NCI-H146 treated with DMSO at 0.1 percent for 48 hours (cell line): ENCODE results near the gene DCLK3.
A peak's percentile ranks its signal among the peaks of the same experiment; 100 is the strongest.

Source experiments
- DNase-seq: peaks from one replicate; lab custom pipeline; 2025; ENCODE audit not compliant: unreplicated experiment; lab: John Stamatoyannopoulos, UW

The DCLK3 gene

GRCh38 chr3:36709826-36710365 is 54.5 kb downstream of the DCLK3 start:
- no peak for DNase-seq

- DNase-seq: no peak
These were observed 55.1 kb downstream of the DCLK3 start for GRCh38 chr3:36709281-36709680.

- no peak for DNase-seq
These were observed 56.5 kb downstream of the DCLK3 start for GRCh38 chr3:36707623-36708409.

- no peak for DNase-seq
These were observed 59.3 kb downstream of the DCLK3 start for GRCh38 chr3:36705015-36705414.

GRCh38 chr3:36704280-36704679 is 60.1 kb downstream of the DCLK3 start:
- DNase-seq: no peak

GRCh38 chr3:36701249-36701572 is 63.1 kb downstream of the DCLK3 start:
- no peak for DNase-seq

- peak; percentile 8 for DNase-seq
These were observed 63.7 kb downstream of the DCLK3 start for GRCh38 chr3:36700537-36701248.

GRCh38 chr3:36698314-36698713 is 66.0 kb downstream of the DCLK3 start:
- DNase-seq: no peak

GRCh38 chr3:36697229-36698001 is 66.9 kb downstream of the DCLK3 start:
- no peak for DNase-seq

GRCh38 chr3:36696799-36697198 is 67.6 kb downstream of the DCLK3 start:
- DNase-seq: no peak

GRCh38 chr3:36695769-36696137 is 68.6 kb downstream of the DCLK3 start:
- DNase-seq: no peak

GRCh38 chr3:36695113-36695768 is 69.1 kb downstream of the DCLK3 start:
- no peak for DNase-seq

- DNase-seq: no peak
These were observed 70.7 kb downstream of the DCLK3 start for GRCh38 chr3:36693670-36694069.

GRCh38 chr3:36689560-36689959 is 74.8 kb downstream of the DCLK3 start:
- no peak for DNase-seq

GRCh38 chr3:36688815-36689214 is 75.5 kb downstream of the DCLK3 start:
- DNase-seq: no peak

- DNase-seq: no peak
These were observed 77.8 kb downstream of the DCLK3 start for GRCh38 chr3:36686516-36686915.

- no peak for DNase-seq
These were observed 82.5 kb downstream of the DCLK3 start for GRCh38 chr3:36681867-36682266.

- no peak for DNase-seq
These were observed 83.4 kb downstream of the DCLK3 start for GRCh38 chr3:36680952-36681351.

- DNase-seq: no peak
These were observed 84.8 kb downstream of the DCLK3 start for GRCh38 chr3:36679384-36680200.
